ENCODE data around the gene GOLGA6L1. TPM values are rescaled to one million over a fixed set of nuclear protein-coding genes. Genes with fewer than 3 reads are reported as not detected.
"Not testable (repeated sequence)": the region's sequence is repeated elsewhere in the genome, so short reads cannot be mapped to it uniquely, and the experiment has no call there.

GOLGA6L1 gene
- total RNA-seq (2014; rRNA removed) (not detected in 2 replicates), Bru-seq, nascent RNA (not detected), BruChase-seq, experiment 1, labeled RNA remaining after a 6-hour chase (not detected), BruChase-seq, experiment 2, labeled RNA remaining after a 2-hour chase (not detected)
- long read RNA-seq, result 0 reads

- CTCF ChIA-PET; POLR2A ChIA-PET (ENCODE audit: unreplicated experiment); H3K27me3 ChIP-seq (ENCODE audit: low read length); H3K36me3 ChIP-seq (ENCODE audit: low read depth, low read length); DNase-seq; H3K9ac ChIP-seq (ENCODE audit: low read length); H3K27ac ChIP-seq (ENCODE audit: low read length); H3K79me2 ChIP-seq (ENCODE audit: low read length); intact Hi-C loops (cut with micrococcal nuclease); H3K4me1 ChIP-seq (ENCODE audit: insufficient read depth, low read length); H3K4me2 ChIP-seq (ENCODE audit: low read length); H3K4me3 ChIP-seq (ENCODE audit: low read length); ATAC-seq; H3K9me3 ChIP-seq (ENCODE audit: low read length); H4K20me1 ChIP-seq (ENCODE audit: low read length); BruUV-seq (replicated peaks); H3F3A ChIP-seq (ENCODE audit: low read length, unreplicated experiment); H2AFZ ChIP-seq (ENCODE audit: low read length); H3K9me2 ChIP-seq (replicated peaks; ENCODE audit: low read length): not testable (repeated sequence)
Measured at GRCh38 chr15:23136722-23137121, at the start of gene GOLGA6L1. Gene GOLGA6L1 (minus strand): TSS chr15:23136822. CDS start chr15:23136731, 91 bp downstream.

DNA sequence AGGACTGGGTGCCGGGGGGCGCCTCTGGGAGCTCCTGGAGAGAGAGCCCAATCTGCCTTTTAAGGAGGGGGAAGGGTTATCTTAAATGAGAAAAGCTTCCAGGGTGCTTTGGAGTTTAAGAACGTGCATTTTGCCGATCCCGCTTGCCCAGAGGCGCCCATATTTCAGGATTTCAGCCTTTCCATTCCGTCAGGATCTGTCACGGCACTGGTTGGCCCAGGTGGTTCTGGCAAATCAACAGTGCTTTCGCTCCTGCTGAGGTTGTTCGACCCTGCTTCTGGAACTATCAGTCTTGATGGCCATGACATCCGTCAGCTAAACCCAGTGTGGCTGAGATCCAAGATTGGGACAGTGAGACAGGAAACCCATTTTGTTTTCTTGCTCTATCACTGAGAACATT, 44.6 kb upstream of the GOLGA6L1 start:
- H2AFZ ChIP-seq (ENCODE audit: low read length); H3K27ac ChIP-seq (ENCODE audit: low read length); CTCF ChIA-PET; H3K4me1 ChIP-seq (ENCODE audit: insufficient read depth, low read length); H3K27me3 ChIP-seq (ENCODE audit: low read length); intact Hi-C loops (cut with micrococcal nuclease); H3K9me3 ChIP-seq (ENCODE audit: low read length); H3K79me2 ChIP-seq (ENCODE audit: low read length); H3K9ac ChIP-seq (ENCODE audit: low read length); H4K20me1 ChIP-seq (ENCODE audit: low read length); ATAC-seq; H3F3A ChIP-seq (ENCODE audit: low read length, unreplicated experiment); H3K9me2 ChIP-seq (replicated peaks; ENCODE audit: low read length); POLR2A ChIA-PET (ENCODE audit: unreplicated experiment); H3K36me3 ChIP-seq (ENCODE audit: low read depth, low read length); H3K4me2 ChIP-seq (ENCODE audit: low read length); H3K4me3 ChIP-seq (ENCODE audit: low read length); BruUV-seq (replicated peaks): not testable (repeated sequence)
- DNase-seq, result peak; percentile 1

DNA sequence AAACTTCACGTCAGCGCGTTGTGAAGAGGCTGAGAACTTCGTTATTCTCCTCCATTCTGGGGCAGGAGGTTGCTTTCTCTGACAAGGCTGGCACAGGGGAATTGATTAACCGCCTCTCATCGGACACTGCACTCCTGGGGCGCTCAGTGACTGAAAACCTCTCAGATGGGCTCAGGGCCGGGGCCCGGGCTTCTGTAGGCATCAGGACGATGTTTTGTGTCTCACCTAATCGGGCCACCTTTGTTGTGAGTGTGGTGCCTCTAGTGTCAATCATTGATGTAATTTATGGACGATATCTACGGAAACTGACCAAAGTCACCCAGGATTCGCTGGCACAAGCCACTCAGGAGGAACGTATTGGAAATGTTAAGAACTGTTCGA, 43.9 kb upstream of the GOLGA6L1 start:
- H3K9me3 ChIP-seq (ENCODE audit: low read length); CTCF ChIA-PET; BruUV-seq (replicated peaks); POLR2A ChIA-PET (ENCODE audit: unreplicated experiment); H3K9me2 ChIP-seq (replicated peaks; ENCODE audit: low read length); H3F3A ChIP-seq (ENCODE audit: low read length, unreplicated experiment); H3K4me2 ChIP-seq (ENCODE audit: low read length); H3K9ac ChIP-seq (ENCODE audit: low read length); ATAC-seq; H4K20me1 ChIP-seq (ENCODE audit: low read length); intact Hi-C loops (cut with micrococcal nuclease); H3K4me1 ChIP-seq (ENCODE audit: insufficient read depth, low read length); H3K4me3 ChIP-seq (ENCODE audit: low read length); H3K79me2 ChIP-seq (ENCODE audit: low read length); H3K27ac ChIP-seq (ENCODE audit: low read length); H3K36me3 ChIP-seq (ENCODE audit: low read depth, low read length); H2AFZ ChIP-seq (ENCODE audit: low read length); H3K27me3 ChIP-seq (ENCODE audit: low read length): not testable (repeated sequence)
- peak; percentile 0 for DNase-seq

GRCh38 chr15:23179768-23180546, 43.3 kb upstream of the GOLGA6L1 start:
- H3K4me1 ChIP-seq (ENCODE audit: insufficient read depth, low read length); CTCF ChIA-PET; POLR2A ChIA-PET (ENCODE audit: unreplicated experiment); H3K9me2 ChIP-seq (replicated peaks; ENCODE audit: low read length); H3K27me3 ChIP-seq (ENCODE audit: low read length); intact Hi-C loops (cut with micrococcal nuclease); H3K9ac ChIP-seq (ENCODE audit: low read length); H3K36me3 ChIP-seq (ENCODE audit: low read depth, low read length); H3K79me2 ChIP-seq (ENCODE audit: low read length); H3K9me3 ChIP-seq (ENCODE audit: low read length); BruUV-seq (replicated peaks); H3K27ac ChIP-seq (ENCODE audit: low read length); H4K20me1 ChIP-seq (ENCODE audit: low read length); H3K4me2 ChIP-seq (ENCODE audit: low read length); H3K4me3 ChIP-seq (ENCODE audit: low read length); H3F3A ChIP-seq (ENCODE audit: low read length, unreplicated experiment); ATAC-seq; H2AFZ ChIP-seq (ENCODE audit: low read length): not testable (repeated sequence)
- peak; percentile 0 for DNase-seq

GRCh38 chr15:23176683-23177082, 40.1 kb upstream of the GOLGA6L1 start:
- H3K9me2 ChIP-seq (replicated peaks; ENCODE audit: low read length); BruUV-seq (replicated peaks); H3K27ac ChIP-seq (ENCODE audit: low read length); H3K9me3 ChIP-seq (ENCODE audit: low read length); H3K79me2 ChIP-seq (ENCODE audit: low read length); H3K4me1 ChIP-seq (ENCODE audit: insufficient read depth, low read length); H4K20me1 ChIP-seq (ENCODE audit: low read length); CTCF ChIA-PET; H3F3A ChIP-seq (ENCODE audit: low read length, unreplicated experiment); H3K27me3 ChIP-seq (ENCODE audit: low read length); ATAC-seq; H3K9ac ChIP-seq (ENCODE audit: low read length); H3K36me3 ChIP-seq (ENCODE audit: low read depth, low read length); H3K4me2 ChIP-seq (ENCODE audit: low read length); DNase-seq; POLR2A ChIA-PET (ENCODE audit: unreplicated experiment); H3K4me3 ChIP-seq (ENCODE audit: low read length); intact Hi-C loops (cut with micrococcal nuclease); H2AFZ ChIP-seq (ENCODE audit: low read length): not testable (repeated sequence)

- CTCF ChIA-PET; H3K4me2 ChIP-seq (ENCODE audit: low read length); H3K9me3 ChIP-seq (ENCODE audit: low read length); H3K4me3 ChIP-seq (ENCODE audit: low read length); H3K79me2 ChIP-seq (ENCODE audit: low read length); H3K36me3 ChIP-seq (ENCODE audit: low read depth, low read length); H3K4me1 ChIP-seq (ENCODE audit: insufficient read depth, low read length); DNase-seq; H3K27ac ChIP-seq (ENCODE audit: low read length); H2AFZ ChIP-seq (ENCODE audit: low read length); BruUV-seq (replicated peaks); H3K9ac ChIP-seq (ENCODE audit: low read length); H3F3A ChIP-seq (ENCODE audit: low read length, unreplicated experiment); H4K20me1 ChIP-seq (ENCODE audit: low read length); POLR2A ChIA-PET (ENCODE audit: unreplicated experiment); intact Hi-C loops (cut with micrococcal nuclease); ATAC-seq; H3K9me2 ChIP-seq (replicated peaks; ENCODE audit: low read length); H3K27me3 ChIP-seq (ENCODE audit: low read length): not testable (repeated sequence)
Measured at GRCh38 chr15:23175606-23176005, 39.0 kb upstream of the GOLGA6L1 start.
